B cell (primary cell): ENCODE data around the gene INSR.

ENCODE experiments used
- CTCF ChIP-seq: fragments of 200-600 bp; IDR thresholded peaks from one replicate; pipeline ENCODE4 v1.8.0; 2022; ENCODE audit warnings: antibody characterized with exemption, mild to moderate bottlenecking
- EZH2 ChIP-seq: IDR thresholded peaks from 2 replicates; pipeline ENCODE4 v1.6.1; 2012; ENCODE audit warnings: borderline replicate concordance, low read depth, mild to moderate bottlenecking, moderate library complexity, low read length; ENCODE audit not compliant: insufficient read depth, poor library complexity, severe bottlenecking

- TF ChIP-seq CTCF: no peak
- no peak for TF ChIP-seq EZH2
These were observed 141.2 kb downstream of the INSR start for GRCh38 chr19:7153022-7153421.
